Stomach (tissue), 9 donors: ENCODE measurements around the gene SLC6A11. TPM values are rescaled to one million over a fixed set of nuclear protein-coding genes. Genes with fewer than 3 reads are reported as not detected.

Experiments
- DNase-seq, 2 donors: peaks; one replicate each; pipeline versions ENCODE4 v3.0.0 to v3.0.0-alpha.2; 2013 to 2019
- H3K27ac ChIP-seq, 5 donors: fragments of 200-600 bp in 4 of 5; sonication (generic) in 4 of 5; one replicate each; pipeline ENCODE4 v1.5.1; 2013 to 2019; ENCODE audit warnings: mild to moderate bottlenecking in 1 of 5, moderate library complexity in 1 of 5
- H3K27me3 ChIP-seq, 3 donors: fragments of 200-600 bp; sonication (generic); one replicate each; pipeline ENCODE4 v1.5.1; 2017 to 2019; ENCODE audit warnings: mixed run types in 1 of 3
- H3K36me3 ChIP-seq, 4 donors: fragments of 200-600 bp; sonication (generic); 1 replicate in 3 of 4; 2 replicates in 1 of 4; pipeline ENCODE4 v1.5.1; 2016 to 2019
- H3K4me1 ChIP-seq, 4 donors: fragments of 200-600 bp; sonication (generic); one replicate each; pipeline ENCODE4 v1.5.1; 2016 to 2019
- H3K4me3 ChIP-seq, 4 donors: fragments of 200-600 bp; sonication (generic) in 3 of 4; one replicate each; pipeline ENCODE4 v1.5.1; 2016 to 2019; ENCODE audit warnings: mild to moderate bottlenecking in 1 of 4
- H3K9me3 ChIP-seq, 4 donors: fragments of 200-600 bp; sonication (generic); one replicate each; pipeline ENCODE4 v1.5.1; 2016 to 2019
- CTCF ChIP-seq, 7 experiments: fragments of 450-650 bp in 4 of 7; fragments of 200-600 bp in 3 of 7; sonication (generic) in 3 of 7; IDR thresholded peaks; one replicate each; pipeline ENCODE4 v1.5.1; 2016 to 2019; ENCODE audit warnings: antibody characterized with exemption in 7 of 7, control low read depth in 2 of 7, mild to moderate bottlenecking in 1 of 7
- EP300 ChIP-seq: sonication (generic); formaldehyde crosslinking; IDR thresholded peaks from one replicate; pipeline ENCODE4 v1.6.1; 2017; ENCODE audit warnings: antibody characterized with exemption
- POLR2A ChIP-seq, 4 donors: fragments of 450-650 bp; IDR thresholded peaks; one replicate each; pipeline ENCODE4 v1.6.1; 2016; ENCODE audit warnings: antibody characterized with exemption in 4 of 4, control low read depth in 2 of 4, mild to moderate bottlenecking in 1 of 4, moderate library complexity in 1 of 4
- POLR2AphosphoS5 ChIP-seq, 3 donors: sonication (generic); formaldehyde crosslinking; IDR thresholded peaks; one replicate each; pipeline ENCODE4 v1.6.1; 2016; ENCODE audit warnings: antibody characterized with exemption in 3 of 3
- WGBS, 5 donors: extraction: QIAGEN DNeasy Blood & Tissue Kit in 3 of 5; methylation state at CpG; one replicate each; pipeline versions ENCODE4 v1.1.5 to v1.1.7; 2013 to 2018; 5-methylcytosine and 5-hydroxymethylcytosine counted together
- intact Hi-C: fragments of 100-400 bp; cut with DNase I; formaldehyde crosslinking; loops from one replicate; pipeline ENCODE4 v1.15.1; 2023; ENCODE audit warnings: low total_unique reads
- polyA plus RNA-seq, 3 donors: library from polyadenylated mRNA; stranded (reverse); fragments of 200-250 nt; gene quantifications; one replicate each; pipeline ENCODE4 v1.2.3, GENCODE V29; 2013
- total RNA-seq, 5 donors: library from RNA; depleted of rRNA; stranded (reverse); fragments of >200 nt; gene quantifications; one replicate each; pipeline versions ENCODE4 v1.1.0 to v1.2.3, GENCODE V29; 2014 to 2016
- donor health status: healthy with polysubstance abuse.
- donor health status: Bipolar disorder and iron deficiency.
- donor health status: healthy.

The SLC6A11 gene
- total and polyA plus RNA-seq, 8 donors = 0.18 to 2.0 TPM; not detected in 6

GRCh38 chr3:10808974-10809373 is 7.1 kb upstream of the SLC6A11 start:
- Histone ChIP-seq H3K27ac (no peak overlapping the region), H3K4me1 (no peaks in the 10 kb centered on the region), H3K4me3 (no peak overlapping the region), H3K27me3 (peaks cover 0 to 18% (median 7%) of the 10 kb centered on the region in 3 donors), H3K9me3 (peaks cover 0 to 4% (median 0%) of the 10 kb centered on the region in 4 donors), H3K36me3 (no peaks in the 10 kb centered on the region)
- WGBS, 5 donors = 76 to 91% (median 86%) methylated on average over 2 of the region's 2 CpGs
- DNase-seq = no peak
- intact Hi-C loops = no loop called here
- TF ChIP-seq POLR2AphosphoS5 (IDR thresholded peaks at IDR 0.05) (no peak), CTCF (IDR thresholded peaks at IDR 0.05) (no peak), POLR2A (IDR thresholded peaks at IDR 0.05) (no peak), EP300 (no peak)

- intact Hi-C loops = no loop called here
- 73 to 93% (median 86%) methylated on average over 3 of the region's 3 CpGs for WGBS, 5 donors
- Histone ChIP-seq H3K27me3 (peaks cover 0 to 29% (median 12%) of the 10 kb centered on the region in 3 donors), H3K36me3 (no peaks in the 10 kb centered on the region), H3K9me3 (peaks cover 0 to 4% (median 0%) of the 10 kb centered on the region in 4 donors), H3K4me1 (no peaks in the 10 kb centered on the region), H3K4me3 (no peak overlapping the region), H3K27ac (no peak overlapping the region)
- TF ChIP-seq POLR2AphosphoS5 (IDR thresholded peaks at IDR 0.05) (no peak), CTCF (IDR thresholded peaks at IDR 0.05) (no peak), POLR2A (IDR thresholded peaks at IDR 0.05) (no peak), EP300 (no peak)
- DNase-seq = no peak
Observed at GRCh38 chr3:10810376-10810775, 5.7 kb upstream of the SLC6A11 start.

GRCh38 chr3:10813425-10813824 is 2.6 kb upstream of the SLC6A11 start:
- intact Hi-C loops = no loop called here
- Histone ChIP-seq H3K4me1 (peaks cover 0 to 11% (median 5%) of the 10 kb centered on the region in 4 donors), H3K4me3 (no peak overlapping the region), H3K27me3 (peaks cover 0 to 49% (median 29%) of the 10 kb centered on the region in 3 donors), H3K36me3 (no peaks in the 10 kb centered on the region), H3K27ac (no peak overlapping the region), H3K9me3 (peaks cover 0 to 4% (median 0%) of the 10 kb centered on the region in 4 donors)
- DNase-seq = no peak
- TF ChIP-seq EP300 (no peak), POLR2A (IDR thresholded peaks at IDR 0.05) (no peak), CTCF (IDR thresholded peaks at IDR 0.05) (no peak), POLR2AphosphoS5 (IDR thresholded peaks at IDR 0.05) (no peak)
- WGBS, 5 donors = 43 to 72% (median 61%) methylated on average over 1 of the region's 1 CpG

GRCh38 chr3:10814623-10815022 is 1.4 kb upstream of the SLC6A11 start:
- Histone ChIP-seq H3K4me1 (peaks cover 0 to 11% (median 5%) of the 10 kb centered on the region in 4 donors), H3K36me3 (no peaks in the 10 kb centered on the region), H3K27ac (no peak overlapping the region), H3K9me3 (no peaks in the 10 kb centered on the region), H3K27me3 (peaks cover 0 to 54% (median 29%) of the 10 kb centered on the region in 3 donors), H3K4me3 (no peak overlapping the region)
- no peak for DNase-seq
- no peak for TF ChIP-seq CTCF (IDR thresholded peaks at IDR 0.05)
- TF ChIP-seq POLR2AphosphoS5 (IDR thresholded peaks at IDR 0.05) = no peak
- no peak for TF ChIP-seq EP300
- no peak for TF ChIP-seq POLR2A (IDR thresholded peaks at IDR 0.05)
- intact Hi-C loops = no loop called here
- WGBS, 5 donors = 67 to 74% (median 71%) methylated on average over 7 of the region's 7 CpGs
